ENCODE data around the gene PTAR1.

PTAR1 gene

GRCh38 chr9:69744688-69745380 lies 15.0 kb downstream of the PTAR1 start:
- DNase-seq (ENCODE audit: low read depth in 1 of 2, low spot score in 1 of 2): no peak
- Histone ChIP-seq H3K4me3 (replicated peaks; ENCODE audit: insufficient read depth, low read length) (no peak overlapping the region), H3K27ac (replicated peaks) (no peak overlapping the region), H3K27me3 (ENCODE audit: insufficient read depth, poor library complexity, severe bottlenecking) (no peaks in the 10 kb centered on the region)
- no peak for TF ChIP-seq GABPA (IDR thresholded peaks at IDR 0.05; ENCODE audit: low read depth)
- no peak for TF ChIP-seq SPI1 (IDR thresholded peaks at IDR 0.05; ENCODE audit: borderline replicate concordance, low read depth)
- TF ChIP-seq CTCF (IDR thresholded peaks at IDR 0.05; ENCODE audit: insufficient read depth, low read length): no peak
- TF ChIP-seq POLR2AphosphoS5 (IDR thresholded peaks at IDR 0.05; ENCODE audit: low read depth): no peak
- TF ChIP-seq REST (IDR thresholded peaks at IDR 0.05; ENCODE audit: insufficient replicate concordance, low read depth): no peak

- no peak overlapping the region for H3K4me3 ChIP-seq (replicated peaks; ENCODE audit: insufficient read depth, low read length)
- no peak for DNase-seq (ENCODE audit: low read depth in 1 of 2, low spot score in 1 of 2)
- no peak for TF ChIP-seq SPI1 (IDR thresholded peaks at IDR 0.05; ENCODE audit: borderline replicate concordance, low read depth)
- TF ChIP-seq GABPA (IDR thresholded peaks at IDR 0.05; ENCODE audit: low read depth): no peak
- no peak for TF ChIP-seq CTCF (IDR thresholded peaks at IDR 0.05; ENCODE audit: insufficient read depth, low read length)
- no peak for TF ChIP-seq REST (IDR thresholded peaks at IDR 0.05; ENCODE audit: insufficient replicate concordance, low read depth)
- no peak for TF ChIP-seq POLR2AphosphoS5 (IDR thresholded peaks at IDR 0.05; ENCODE audit: low read depth)
- no peaks in the 10 kb centered on the region for H3K27me3 ChIP-seq (ENCODE audit: insufficient read depth, poor library complexity, severe bottlenecking)
- H3K27ac ChIP-seq (replicated peaks): no peak overlapping the region
Observed at GRCh38 chr9:69743930-69744329, 15.9 kb downstream of the PTAR1 start.

DNA sequence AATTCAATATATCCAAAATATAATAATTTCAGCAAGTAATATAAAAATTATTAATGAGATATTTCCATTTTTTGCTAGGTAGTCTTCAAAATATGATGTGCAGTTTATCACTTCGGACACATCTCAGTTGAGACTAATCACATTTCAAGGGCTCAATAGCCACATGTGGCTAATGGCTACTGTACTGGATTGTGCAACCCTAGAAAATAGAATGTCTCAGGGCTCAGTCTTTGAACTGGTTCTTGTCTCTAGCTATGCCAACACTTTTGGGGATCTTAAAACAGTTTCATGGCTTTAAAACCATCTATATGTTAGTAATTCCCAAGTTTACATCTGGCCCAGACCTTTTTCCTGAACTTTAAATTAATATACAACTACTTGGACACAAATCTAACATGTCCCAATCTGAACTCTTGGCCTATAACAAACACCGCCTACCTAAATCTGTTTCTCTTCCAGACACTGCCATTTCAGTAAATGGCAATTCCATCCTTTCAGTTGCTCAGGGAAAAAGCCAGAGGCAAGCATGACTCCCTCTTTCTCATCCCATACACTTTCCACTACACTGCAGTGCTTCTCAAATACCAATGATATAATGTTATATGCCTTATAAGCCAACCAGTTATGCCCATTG lies 18.8 kb downstream of the PTAR1 start:
- TF ChIP-seq CTCF (IDR thresholded peaks at IDR 0.05; ENCODE audit: insufficient read depth, low read length) (no peak), SPI1 (IDR thresholded peaks at IDR 0.05; ENCODE audit: borderline replicate concordance, low read depth) (no peak), REST (IDR thresholded peaks at IDR 0.05; ENCODE audit: insufficient replicate concordance, low read depth) (no peak), GABPA (IDR thresholded peaks at IDR 0.05; ENCODE audit: low read depth) (no peak), POLR2AphosphoS5 (IDR thresholded peaks at IDR 0.05; ENCODE audit: low read depth) (no peak)
- Histone ChIP-seq H3K27ac (replicated peaks) (no peak overlapping the region), H3K27me3 (ENCODE audit: insufficient read depth, poor library complexity, severe bottlenecking) (no peaks in the 10 kb centered on the region), H3K4me3 (replicated peaks; ENCODE audit: insufficient read depth, low read length) (no peak overlapping the region)
- DNase-seq (ENCODE audit: low read depth in 1 of 2, low spot score in 1 of 2): no peak
